CD4-positive, alpha-beta memory T cell (primary cell): ENCODE data around the gene SUGCT. TPM values are rescaled to one million over a fixed set of nuclear protein-coding genes. Genes with fewer than 3 reads are reported as not detected.

Source experiments
- CTCF ChIA-PET: fragments of 350-600 bp; sonication (Branson Sonifier 250); formaldehyde crosslinking; loops from one replicate; lab custom pipeline; 2021; ENCODE audit warnings: inconsistent platforms; ENCODE audit not compliant: partially characterized antibody; lab: Charles Lee
- POLR2A ChIA-PET: fragments of 350-600 bp; sonication (Branson Sonifier 250); formaldehyde crosslinking; loops from one replicate; lab custom pipeline; 2021; ENCODE audit not compliant: partially characterized antibody; lab: Charles Lee
- DNase-seq, 5 donors: peaks; one replicate each; pipeline versions ENCODE4 v3.0.0 to v3.0.0-alpha.2; 2020 to 2022; ENCODE audit warnings: mixed read lengths in 1 of 5
- H3K27ac ChIP-seq: one replicate; pipeline ENCODE4 v1.7.0; 2013; ENCODE audit warnings: low read depth, low read length
- H3K27me3 ChIP-seq: 2 replicates; pipeline ENCODE4 v1.7.0; 2013; ENCODE audit warnings: mild to moderate bottlenecking, low read length, moderate library complexity; ENCODE audit not compliant: insufficient read depth
- H3K36me3 ChIP-seq: 2 replicates; pipeline ENCODE4 v1.7.0; 2013; ENCODE audit warnings: mild to moderate bottlenecking, low read length, moderate library complexity; ENCODE audit not compliant: insufficient read depth
- H3K4me1 ChIP-seq: 2 replicates; pipeline ENCODE4 v1.7.0; 2013; ENCODE audit warnings: mild to moderate bottlenecking, low read length, moderate library complexity; ENCODE audit not compliant: insufficient read depth
- H3K4me3 ChIP-seq, 2 donors: one replicate each; pipeline ENCODE4 v1.7.0; 2013; ENCODE audit warnings: low read length in 2 of 2, mild to moderate bottlenecking in 1 of 2
- H3K9me3 ChIP-seq, 2 donors: one replicate each; pipeline ENCODE4 v1.7.0; 2013; ENCODE audit warnings: low read length in 2 of 2, control low read depth in 1 of 2; ENCODE audit not compliant: control insufficient read depth in 1 of 2
- H3K27ac Mint-ChIP-seq, 7 donors: one replicate each; pipeline ENCODE4 v1.8.0; 2020 to 2021; ENCODE audit warnings: mixed read lengths in 7 of 7, mild to moderate bottlenecking in 6 of 7, inconsistent platforms in 3 of 7, moderate library complexity in 3 of 7
- H3K27me3 Mint-ChIP-seq, 2 donors: one replicate each; pipeline ENCODE4 v1.8.0; 2020 to 2021; ENCODE audit warnings: mixed read lengths in 2 of 2
- H3K36me3 Mint-ChIP-seq, 2 donors: one replicate each; pipeline ENCODE4 v1.8.0; 2020 to 2021; ENCODE audit warnings: mixed read lengths in 2 of 2, inconsistent platforms in 1 of 2, mild to moderate bottlenecking in 1 of 2
- H3K4me1 Mint-ChIP-seq, 4 donors: one replicate each; pipeline ENCODE4 v1.8.0; 2020 to 2021; ENCODE audit warnings: mixed read lengths in 4 of 4, mild to moderate bottlenecking in 1 of 4
- H3K4me3 Mint-ChIP-seq, 8 donors: one replicate each; pipeline ENCODE4 v1.8.0; 2020 to 2021; ENCODE audit warnings: mixed read lengths in 8 of 8, mild to moderate bottlenecking in 7 of 8, moderate library complexity in 6 of 8, inconsistent platforms in 3 of 8
- H3K9me3 Mint-ChIP-seq, 8 donors: one replicate each; pipeline ENCODE4 v1.8.0; 2020 to 2021; ENCODE audit warnings: mixed read lengths in 8 of 8, mild to moderate bottlenecking in 5 of 8, inconsistent platforms in 3 of 8, moderate library complexity in 1 of 8
- intact Hi-C: fragments of 100-400 bp; cut with micrococcal nuclease; formaldehyde crosslinking; loops from one replicate; pipeline ENCODE4 v1.15.1; 2023
- polyA plus RNA-seq, 2 donors: library from polyadenylated mRNA; unstranded; fragments of 300-500 nt; fragmentation: Illumina TruSeq; gene quantifications; one replicate each; pipeline ENCODE4 v1.2.3, GENCODE V29; 2021
- total RNA-seq, 2 experiments: library from RNA; stranded (reverse); gene quantifications; one replicate each; pipeline ENCODE4 v1.2.3, GENCODE V29; 2021

Gene SUGCT
- total and polyA plus RNA-seq, 4 experiments from 2014 or later = 0.41 to 4.4 (median 1.2) TPM

GRCh38 chr7:40883826-40884225 is 749.0 kb downstream of the SUGCT start:
- Mint-ChIP-seq H3K4me1 (no peaks in the 10 kb centered on the region), H3K27me3 (no peaks in the 10 kb centered on the region), H3K36me3 (no peaks in the 10 kb centered on the region), H3K4me3 (no peak overlapping the region), H3K27ac (no peak overlapping the region), H3K9me3 (peaks cover 2 to 20% (median 12%) of the 10 kb centered on the region in 8 donors)
- Histone ChIP-seq H3K27me3 (no peaks in the 10 kb centered on the region), H3K4me3 (no peak overlapping the region), H3K4me1 (no peaks in the 10 kb centered on the region), H3K27ac (no peak overlapping the region), H3K36me3 (no peaks in the 10 kb centered on the region), H3K9me3 (no peaks in the 10 kb centered on the region)
- intact Hi-C loops = no loop called here
- no peak for DNase-seq
- ChIA-PET POLR2A (no interaction called here), CTCF (no interaction called here)

- Mint-ChIP-seq H3K9me3 (peaks cover 2 to 20% (median 13%) of the 10 kb centered on the region in 8 donors), H3K36me3 (no peaks in the 10 kb centered on the region), H3K4me3 (no peak overlapping the region), H3K27me3 (no peaks in the 10 kb centered on the region), H3K4me1 (no peaks in the 10 kb centered on the region), H3K27ac (no peak overlapping the region)
- H3K4me1 ChIP-seq = no peaks in the 10 kb centered on the region
- no peaks in the 10 kb centered on the region for H3K36me3 ChIP-seq
- CTCF ChIA-PET = no interaction called here
- no peaks in the 10 kb centered on the region for H3K9me3 ChIP-seq
- H3K27me3 ChIP-seq = no peaks in the 10 kb centered on the region
- POLR2A ChIA-PET = no interaction called here
- DNase-seq = no peak
- no peak overlapping the region for H3K4me3 ChIP-seq
- H3K27ac ChIP-seq = no peak overlapping the region
- intact Hi-C loops = no loop called here
Measured at GRCh38 chr7:40884241-40884640, 749.4 kb downstream of the SUGCT start.

- no peak overlapping the region for H3K27ac ChIP-seq
- Mint-ChIP-seq H3K9me3 (peaks cover 2 to 24% (median 15%) of the 10 kb centered on the region in 8 donors), H3K27me3 (no peaks in the 10 kb centered on the region), H3K4me3 (no peak overlapping the region), H3K36me3 (no peaks in the 10 kb centered on the region), H3K4me1 (no peaks in the 10 kb centered on the region), H3K27ac (no peak overlapping the region)
- no peaks in the 10 kb centered on the region for H3K36me3 ChIP-seq
- no peak overlapping the region for H3K4me3 ChIP-seq
- no peaks in the 10 kb centered on the region for H3K9me3 ChIP-seq
- DNase-seq = no peak
- no peaks in the 10 kb centered on the region for H3K4me1 ChIP-seq
- CTCF ChIA-PET = no interaction called here
- POLR2A ChIA-PET = no interaction called here
- H3K27me3 ChIP-seq = no peaks in the 10 kb centered on the region
- intact Hi-C loops = no loop called here
Measured at GRCh38 chr7:40885503-40885902, 750.7 kb downstream of the SUGCT start.

- Mint-ChIP-seq H3K9me3 (peaks cover 2 to 32% (median 18%) of the 10 kb centered on the region in 8 donors), H3K36me3 (no peaks in the 10 kb centered on the region), H3K27me3 (no peaks in the 10 kb centered on the region), H3K4me1 (no peaks in the 10 kb centered on the region), H3K27ac (no peak overlapping the region), H3K4me3 (no peak overlapping the region)
- Histone ChIP-seq H3K36me3 (no peaks in the 10 kb centered on the region), H3K27me3 (no peaks in the 10 kb centered on the region), H3K27ac (no peak overlapping the region), H3K9me3 (no peaks in the 10 kb centered on the region), H3K4me3 (no peak overlapping the region), H3K4me1 (no peaks in the 10 kb centered on the region)
- CTCF ChIA-PET = no interaction called here
- POLR2A ChIA-PET = no interaction called here
- no peak for DNase-seq
- intact Hi-C loops = no loop called here
Measured at GRCh38 chr7:40887099-40887498, 752.3 kb downstream of the SUGCT start.

- Histone ChIP-seq H3K9me3 (no peaks in the 10 kb centered on the region), H3K4me3 (no peak overlapping the region), H3K36me3 (no peaks in the 10 kb centered on the region), H3K27ac (no peak overlapping the region), H3K27me3 (no peaks in the 10 kb centered on the region), H3K4me1 (no peaks in the 10 kb centered on the region)
- CTCF ChIA-PET = no interaction called here
- H3K4me3 Mint-ChIP-seq = no peak overlapping the region
- H3K27ac Mint-ChIP-seq = peak overlapping the region in 1 of 7 donors; percentile 5
- no peaks in the 10 kb centered on the region for H3K36me3 Mint-ChIP-seq
- no peak for DNase-seq
- POLR2A ChIA-PET = no interaction called here
- peaks cover 2 to 32% (median 18%) of the 10 kb centered on the region in 8 donors for H3K9me3 Mint-ChIP-seq
- H3K27me3 Mint-ChIP-seq = no peaks in the 10 kb centered on the region
- intact Hi-C loops = no loop called here
- no peaks in the 10 kb centered on the region for H3K4me1 Mint-ChIP-seq
Measured at GRCh38 chr7:40888499-40888898, 753.7 kb downstream of the SUGCT start.

GRCh38 chr7:40889099-40889498 is 754.3 kb downstream of the SUGCT start:
- no peak overlapping the region for H3K4me3 Mint-ChIP-seq
- no peaks in the 10 kb centered on the region for H3K36me3 ChIP-seq
- intact Hi-C loops = no loop called here
- no peak overlapping the region for H3K27ac ChIP-seq
- H3K27me3 ChIP-seq = no peaks in the 10 kb centered on the region
- no peak overlapping the region for H3K27ac Mint-ChIP-seq
- H3K4me1 ChIP-seq = no peaks in the 10 kb centered on the region
- ChIA-PET POLR2A (no interaction called here), CTCF (no interaction called here)
- no peaks in the 10 kb centered on the region for H3K4me1 Mint-ChIP-seq
- no peak for DNase-seq
- no peak overlapping the region for H3K4me3 ChIP-seq
- no peaks in the 10 kb centered on the region for H3K36me3 Mint-ChIP-seq
- no peaks in the 10 kb centered on the region for H3K9me3 ChIP-seq
- H3K9me3 Mint-ChIP-seq = peaks cover 2 to 32% (median 18%) of the 10 kb centered on the region in 8 donors
- no peaks in the 10 kb centered on the region for H3K27me3 Mint-ChIP-seq

- Histone ChIP-seq H3K36me3 (no peaks in the 10 kb centered on the region), H3K27ac (no peak overlapping the region), H3K4me1 (no peaks in the 10 kb centered on the region), H3K9me3 (no peaks in the 10 kb centered on the region), H3K4me3 (no peak overlapping the region), H3K27me3 (no peaks in the 10 kb centered on the region)
- CTCF ChIA-PET = no interaction called here
- POLR2A ChIA-PET = no interaction called here
- Mint-ChIP-seq H3K4me3 (no peak overlapping the region), H3K36me3 (no peaks in the 10 kb centered on the region), H3K27ac (no peak overlapping the region), H3K27me3 (no peaks in the 10 kb centered on the region), H3K4me1 (no peaks in the 10 kb centered on the region), H3K9me3 (peaks cover 2 to 28% (median 15%) of the 10 kb centered on the region in 8 donors)
- intact Hi-C loops = no loop called here
- no peak for DNase-seq
Measured at GRCh38 chr7:40889539-40889938, 754.7 kb downstream of the SUGCT start.
